ENCODE data around the gene TUBGCP3. TPM values are rescaled to one million over a fixed set of nuclear protein-coding genes. Genes with fewer than 3 reads are reported as not detected.
A peak's percentile ranks its signal among the peaks of the same experiment; 100 is the strongest.

Gene TUBGCP3
- total RNA-seq, 6 experiments from 2014 or later = 13.0 to 20.0 (median 17.6) TPM

DNA sequence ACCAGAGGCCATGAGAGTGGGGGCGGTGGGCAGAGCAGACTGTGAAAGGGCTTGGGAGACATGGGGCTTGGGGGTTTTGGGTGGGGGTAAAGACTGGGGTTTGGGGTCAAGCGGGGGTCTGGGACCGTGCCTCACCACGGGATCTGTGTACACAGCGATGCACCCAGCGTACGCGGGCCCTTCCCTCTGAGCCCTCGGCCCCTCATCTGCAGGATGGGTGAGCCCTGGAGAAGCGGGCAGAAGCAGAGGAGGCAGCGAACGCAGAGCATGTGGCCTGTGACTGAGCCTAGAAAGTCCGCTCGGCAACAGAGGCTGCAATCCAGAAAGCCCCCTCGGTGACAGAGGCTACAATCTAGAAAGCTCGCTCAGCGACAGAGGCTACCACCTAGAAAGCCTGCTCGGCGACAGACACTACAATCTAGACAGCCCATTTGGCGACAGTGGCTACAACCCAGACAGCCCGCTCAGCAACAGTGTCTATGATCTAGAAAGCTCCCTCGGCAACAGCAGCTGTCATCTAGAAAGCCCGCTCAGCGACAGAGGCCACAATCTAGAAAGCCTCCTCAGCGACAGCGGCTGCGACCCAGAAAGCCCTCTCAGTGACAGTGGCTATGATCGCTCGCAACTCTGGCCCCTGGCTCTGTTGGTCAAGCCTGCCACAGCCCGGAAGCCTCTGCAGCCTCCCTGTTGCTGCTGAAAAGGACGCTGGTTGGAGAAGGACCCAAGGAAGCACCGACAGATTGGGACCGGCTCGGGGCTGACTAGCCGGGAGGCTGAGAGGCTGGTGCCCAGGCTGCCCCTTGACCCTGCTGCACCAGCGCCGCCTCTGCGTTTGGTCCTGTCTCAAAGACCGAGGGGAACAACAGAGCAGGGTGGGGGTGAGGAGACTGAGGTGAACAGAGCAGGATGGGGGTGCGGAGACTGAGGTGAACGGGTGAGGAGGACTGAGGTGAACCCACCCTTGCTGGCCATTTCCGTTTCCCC, 143.2 kb downstream of the TUBGCP3 start:
- Histone ChIP-seq H3K4me3 (no peak overlapping the region), H3K9me3 (no peaks in the 10 kb centered on the region), H3K27me3 (no peaks in the 10 kb centered on the region), H3K4me1 (no peaks in the 10 kb centered on the region), H3K36me3 (no peaks in the 10 kb centered on the region), H3K27ac (no peak overlapping the region)
- ATAC-seq = no peak
- WGBS (ENCODE audit: insufficient coverage, low coverage, low lambda C conversion rate, missing lambda C conversion rate) = 77% methylated on average over 14 of the region's 42 CpGs
- peak in 1 of 3 donors; percentile 34 for DNase-seq
- intact Hi-C loops (cut with DNase I) = loop anchor here (5.0 to 10.0 kb wide), 2 partner anchors 972 to 980 kb away; no protein-coding TSS in a partner anchor
- TF ChIP-seq POLR2A (IDR thresholded peaks at IDR 0.05) = no peak
- TF ChIP-seq, protein P1, sequence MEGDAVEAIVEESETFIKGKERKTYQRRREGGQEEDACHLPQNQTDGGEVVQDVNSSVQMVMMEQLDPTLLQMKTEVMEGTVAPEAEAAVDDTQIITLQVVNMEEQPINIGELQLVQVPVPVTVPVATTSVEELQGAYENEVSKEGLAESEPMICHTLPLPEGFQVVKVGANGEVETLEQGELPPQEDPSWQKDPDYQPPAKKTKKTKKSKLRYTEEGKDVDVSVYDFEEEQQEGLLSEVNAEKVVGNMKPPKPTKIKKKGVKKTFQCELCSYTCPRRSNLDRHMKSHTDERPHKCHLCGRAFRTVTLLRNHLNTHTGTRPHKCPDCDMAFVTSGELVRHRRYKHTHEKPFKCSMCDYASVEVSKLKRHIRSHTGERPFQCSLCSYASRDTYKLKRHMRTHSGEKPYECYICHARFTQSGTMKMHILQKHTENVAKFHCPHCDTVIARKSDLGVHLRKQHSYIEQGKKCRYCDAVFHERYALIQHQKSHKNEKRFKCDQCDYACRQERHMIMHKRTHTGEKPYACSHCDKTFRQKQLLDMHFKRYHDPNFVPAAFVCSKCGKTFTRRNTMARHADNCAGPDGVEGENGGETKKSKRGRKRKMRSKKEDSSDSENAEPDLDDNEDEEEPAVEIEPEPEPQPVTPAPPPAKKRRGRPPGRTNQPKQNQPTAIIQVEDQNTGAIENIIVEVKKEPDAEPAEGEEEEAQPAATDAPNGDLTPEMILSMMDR (IDR thresholded peaks at IDR 0.05) = no peak

DNA sequence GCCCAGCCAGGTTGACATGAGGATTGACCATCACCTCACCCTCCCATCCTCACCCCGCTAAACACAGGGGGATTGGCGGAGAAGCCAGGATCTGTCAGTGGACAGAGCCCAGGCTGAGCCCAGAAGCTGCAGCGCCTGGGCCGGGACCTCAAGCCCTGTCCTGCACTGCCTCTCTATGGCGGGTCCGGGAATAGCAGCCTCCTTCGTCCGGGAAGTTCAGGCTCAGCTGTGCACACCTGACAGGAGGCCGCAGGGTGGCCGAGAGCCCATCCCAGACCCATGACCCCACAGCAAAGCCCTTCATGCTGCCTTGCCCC, 144.0 kb downstream of the TUBGCP3 start:
- 6% methylated on average over 2 of the region's 10 CpGs for WGBS (ENCODE audit: insufficient coverage, low coverage, low lambda C conversion rate, missing lambda C conversion rate)
- Histone ChIP-seq H3K27me3 (no peaks in the 10 kb centered on the region), H3K27ac (no peak overlapping the region), H3K9me3 (no peaks in the 10 kb centered on the region), H3K4me1 (no peaks in the 10 kb centered on the region), H3K36me3 (no peaks in the 10 kb centered on the region), H3K4me3 (no peak overlapping the region)
- TF ChIP-seq, protein P1 (IDR thresholded peaks at IDR 0.05) = peak; percentile 74 to 94 (median 84)
- TF ChIP-seq POLR2A (IDR thresholded peaks at IDR 0.05) = no peak
- DNase-seq = peak; percentile 72 to 74 (median 74)
- peak; percentile 90 to 97 (median 95) for ATAC-seq
- intact Hi-C loops (cut with DNase I) = loop anchor here (5.0 to 10.0 kb wide), 2 partner anchors 972 to 979 kb away; no protein-coding TSS in a partner anchor

DNA sequence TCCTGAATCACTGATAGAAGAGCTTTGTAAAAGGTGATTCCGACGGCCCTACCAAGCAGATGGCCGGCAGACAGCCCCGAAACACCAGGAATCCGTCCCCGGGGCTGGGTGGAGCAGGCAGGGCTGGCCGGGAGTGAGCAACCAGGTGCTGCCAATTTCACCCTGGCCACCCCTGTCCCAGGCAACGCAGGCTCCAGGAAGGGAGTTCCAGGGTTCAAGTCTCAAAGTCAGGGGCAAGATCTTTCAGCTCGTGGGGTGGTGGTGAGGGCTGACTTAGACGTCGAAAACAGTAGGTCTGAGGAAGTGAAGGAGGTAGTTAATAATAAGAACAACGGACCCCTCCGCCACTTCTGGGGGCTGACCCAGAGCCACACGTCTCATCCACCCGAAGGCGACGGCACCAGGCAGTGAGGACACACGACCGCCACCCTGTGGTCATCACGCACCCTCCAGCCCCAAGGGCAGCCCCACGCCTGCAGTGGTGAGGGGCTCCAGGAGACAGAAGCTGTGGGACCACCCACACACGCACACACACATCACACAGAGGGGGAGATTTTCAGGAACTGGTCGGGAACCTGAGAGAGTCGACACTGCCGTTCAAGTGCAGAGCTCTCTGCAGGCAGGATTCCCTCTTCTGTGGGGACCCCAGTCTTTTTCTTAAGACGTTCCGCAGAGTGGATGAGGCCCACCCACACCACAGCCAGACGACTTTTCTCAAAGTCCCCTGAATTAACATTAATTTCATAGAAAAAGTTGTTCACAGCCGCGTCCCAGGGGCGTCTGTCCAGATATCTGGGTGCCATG, 144.6 kb downstream of the TUBGCP3 start:
- ATAC-seq (peak; percentile 29 to 67 (median 58)), DNase-seq (peak in 1 of 3 donors; percentile 51)
- WGBS (ENCODE audit: insufficient coverage, low coverage, low lambda C conversion rate, missing lambda C conversion rate) = 39% methylated on average over 18 of the region's 31 CpGs
- Histone ChIP-seq H3K27me3 (no peaks in the 10 kb centered on the region), H3K9me3 (no peaks in the 10 kb centered on the region), H3K4me1 (no peaks in the 10 kb centered on the region), H3K27ac (no peak overlapping the region), H3K36me3 (no peaks in the 10 kb centered on the region), H3K4me3 (no peak overlapping the region)
- intact Hi-C loops (cut with DNase I) = loop anchor here (5.0 to 10.0 kb wide), 2 partner anchors 971 to 979 kb away; no protein-coding TSS in a partner anchor
- TF ChIP-seq POLR2A (IDR thresholded peaks at IDR 0.05) = no peak
- TF ChIP-seq, protein P1 (IDR thresholded peaks at IDR 0.05) = peak in 1 of 4 donors; percentile 38

DNA sequence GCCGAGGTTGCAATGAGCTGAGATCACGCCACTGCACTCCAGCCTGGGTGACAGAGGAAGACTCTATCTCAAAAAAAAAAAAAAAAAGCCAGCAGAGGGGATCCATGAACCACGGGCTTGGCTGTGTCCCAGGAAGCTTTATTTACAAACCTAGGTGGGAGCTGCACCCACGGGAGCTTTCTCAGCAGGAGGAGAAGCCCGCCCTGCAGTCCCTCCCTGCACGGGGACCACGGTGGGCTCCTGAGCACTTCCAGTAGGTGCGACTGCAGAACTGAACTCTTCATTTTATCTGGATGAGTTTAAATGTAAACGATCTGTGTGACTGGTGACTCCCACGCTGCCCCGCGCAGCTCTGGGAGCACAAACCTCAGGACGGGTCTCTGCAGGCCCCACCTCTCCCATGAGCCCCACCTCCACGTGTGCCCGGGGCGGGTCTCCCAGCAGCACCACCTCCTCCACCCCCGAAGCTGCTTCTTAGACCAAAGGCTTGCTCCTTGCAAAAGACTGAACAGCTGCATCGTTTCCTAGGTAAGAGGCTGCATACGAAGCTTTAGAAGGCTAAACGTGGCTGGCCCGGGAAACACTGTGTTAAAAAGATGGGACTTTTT, 145.4 kb downstream of the TUBGCP3 start:
- H3K36me3 ChIP-seq = no peaks in the 10 kb centered on the region
- DNase-seq (peak in 1 of 3 donors; percentile 22), ATAC-seq (no peak)
- no peaks in the 10 kb centered on the region for H3K4me1 ChIP-seq
- no peaks in the 10 kb centered on the region for H3K9me3 ChIP-seq
- WGBS (ENCODE audit: insufficient coverage, low coverage, low lambda C conversion rate, missing lambda C conversion rate) = 74% methylated on average over 11 of the region's 21 CpGs
- H3K4me3 ChIP-seq = no peak overlapping the region
- TF ChIP-seq POLR2A (IDR thresholded peaks at IDR 0.05) = no peak
- TF ChIP-seq, protein P1 (IDR thresholded peaks at IDR 0.05) = no peak
- no peaks in the 10 kb centered on the region for H3K27me3 ChIP-seq
- no peak overlapping the region for H3K27ac ChIP-seq
- intact Hi-C loops (cut with DNase I) = loop anchor here (5.0 to 10.0 kb wide), 2 partner anchors 970 to 978 kb away; no protein-coding TSS in a partner anchor
